Frontal cortex (tissue), 4 donors: ENCODE measurements around the gene NTM. TPM values are rescaled to one million over a fixed set of nuclear protein-coding genes. Genes with fewer than 3 reads are reported as not detected.

Experiments
- DNase-seq, 2 donors: peaks; one replicate each; pipeline ENCODE4 v3.0.0; 2012; ENCODE audit warnings: low spot score in 2 of 2
- FAIRE-seq: peaks from 2 replicates; lab custom pipeline; 2012; peaks lifted over from hg19 to GRCh38; lab: Jason Lieb, UNC
- total RNA-seq: library from RNA; depleted of rRNA; stranded (reverse); fragments of >200 nt; gene quantifications from one replicate; pipeline ENCODE4 v1.2.3, GENCODE V29; 2014
- donor health status: control.
- donor health status: control.
- donor health status: control.

NTM gene
- total RNA-seq, 1 donor from 2014 or later = 119 TPM

GRCh38 chr11:131534611-131535010 lies 164.2 kb downstream of the NTM start:
- no peak for DNase-seq

DNA sequence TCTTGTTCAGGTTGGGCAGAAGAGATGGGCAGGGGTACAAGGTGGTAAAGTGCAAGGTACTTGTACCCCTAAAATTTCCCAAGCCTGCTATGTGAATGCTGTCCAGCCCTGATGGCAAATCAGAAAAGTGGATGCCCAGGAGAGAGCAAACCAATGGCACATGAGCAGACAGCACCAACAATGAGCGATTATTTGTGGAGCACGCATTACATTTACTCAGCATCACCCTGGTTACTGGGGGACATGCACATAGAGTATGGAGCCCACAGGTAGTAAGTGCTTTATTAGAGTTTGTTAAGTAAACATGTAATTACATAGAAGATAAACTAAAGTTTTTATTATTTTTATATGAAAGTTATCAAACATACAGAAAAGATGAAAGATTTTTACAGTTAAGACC lies 165.7 kb downstream of the NTM start:
- no peak for FAIRE-seq
- no peak for DNase-seq

More at GRCh38 chr11:131534611-131535010, 164.2 kb downstream of the NTM start:
- FAIRE-seq = no peak

GRCh38 chr11:131537196-131537595 lies 166.8 kb downstream of the NTM start:
- DNase-seq (no peak), FAIRE-seq (no peak)

DNA sequence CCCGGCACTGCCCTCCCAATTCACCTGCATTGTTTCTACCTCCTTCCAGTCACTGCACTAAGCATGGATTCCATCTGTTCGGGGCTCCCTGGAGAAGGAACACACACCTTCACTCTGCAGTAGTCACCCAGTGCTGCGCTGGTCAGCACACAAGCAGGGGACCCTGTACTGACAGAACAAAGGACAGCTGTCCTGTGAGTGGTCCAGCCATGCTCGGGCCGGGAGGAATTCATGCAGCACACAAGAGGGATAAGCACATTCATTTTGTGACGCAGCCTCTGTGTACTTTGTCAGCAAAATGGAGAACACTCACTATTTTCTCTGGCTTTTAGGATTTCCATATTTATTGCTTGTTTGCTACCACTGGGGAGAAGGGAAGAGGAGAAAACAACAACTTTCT lies 167.3 kb downstream of the NTM start:
- DNase-seq (no peak), FAIRE-seq (no peak)

- no peak for DNase-seq
- no peak for FAIRE-seq
These were observed 167.9 kb downstream of the NTM start for GRCh38 chr11:131538322-131538721.

DNA sequence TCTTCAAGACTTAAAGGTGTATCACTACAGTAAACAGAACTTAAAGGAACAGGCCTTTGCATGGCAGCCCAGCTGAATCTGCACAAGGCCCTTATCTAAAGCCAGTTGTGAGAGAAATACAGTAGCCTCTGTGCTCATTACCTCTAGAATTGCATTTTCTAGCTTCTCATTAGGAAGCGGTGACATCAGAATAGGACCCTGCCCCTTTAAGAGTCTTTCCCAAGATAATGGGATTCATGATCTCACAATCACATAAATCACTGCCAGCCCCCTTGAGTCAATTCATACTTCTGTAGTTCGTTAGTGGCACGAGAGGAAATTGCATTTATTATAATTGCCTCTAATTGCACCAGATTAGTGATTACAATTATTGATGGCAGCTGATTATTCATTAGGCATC lies 170.3 kb downstream of the NTM start:
- no peak for DNase-seq
- FAIRE-seq = no peak

- DNase-seq = no peak
- FAIRE-seq = no peak
These were observed 173.1 kb downstream of the NTM start for GRCh38 chr11:131543389-131544025.

GRCh38 chr11:131544591-131544990 lies 174.2 kb downstream of the NTM start:
- no peak for DNase-seq
- no peak for FAIRE-seq

DNA sequence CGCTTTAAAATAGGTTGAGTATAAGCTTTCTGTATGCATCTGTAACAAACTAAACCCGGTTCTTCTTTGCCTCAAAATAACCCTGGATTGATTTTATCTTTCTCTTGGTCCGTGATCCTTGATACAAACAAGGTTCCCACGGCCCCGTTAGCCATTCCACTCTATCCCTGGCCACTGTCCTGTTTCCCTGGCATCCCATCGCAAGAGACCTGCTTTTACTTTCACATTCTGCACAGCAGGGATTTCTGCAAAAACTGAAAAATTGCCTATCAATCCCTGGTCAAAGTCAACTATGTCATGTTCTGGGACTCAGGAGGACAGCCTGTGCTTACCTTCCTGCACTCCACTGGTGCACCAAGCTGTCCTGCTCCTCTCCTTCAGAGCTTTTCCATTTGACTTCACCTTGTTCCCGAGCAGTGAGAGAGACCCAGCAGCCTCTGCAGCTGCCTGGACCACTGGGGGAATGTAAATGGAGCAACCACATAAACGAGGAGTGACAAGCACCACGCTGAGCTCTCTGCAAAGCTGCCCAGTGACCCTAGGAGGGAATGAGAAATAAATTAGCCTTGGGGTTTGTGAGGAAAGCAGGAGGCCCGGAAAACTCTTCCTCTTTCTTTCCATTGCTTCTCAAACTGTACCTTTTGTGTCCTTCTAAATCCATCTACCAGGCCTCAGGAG lies 175.9 kb downstream of the NTM start:
- DNase-seq (no peak), FAIRE-seq (no peak)

DNA sequence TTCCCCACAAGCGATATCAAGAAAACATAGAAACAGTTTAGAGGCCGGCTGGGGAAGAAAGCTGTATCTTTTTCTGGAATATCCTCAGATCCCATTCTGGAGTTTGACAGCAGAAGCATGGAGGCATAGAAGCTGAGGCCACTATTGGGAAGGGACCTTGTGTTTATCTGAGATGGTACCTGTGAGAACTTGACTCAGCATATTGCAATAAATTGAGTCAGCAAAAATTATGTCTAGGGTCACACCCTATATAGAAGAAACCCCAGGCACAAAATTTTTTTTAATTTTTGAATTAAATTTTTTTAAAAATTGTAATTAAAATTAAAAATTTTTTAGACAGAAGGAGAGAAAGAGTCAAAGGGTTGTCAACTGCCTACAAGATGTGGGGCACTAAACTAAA lies 178.7 kb downstream of the NTM start:
- no peak for DNase-seq
- FAIRE-seq = no peak

DNA sequence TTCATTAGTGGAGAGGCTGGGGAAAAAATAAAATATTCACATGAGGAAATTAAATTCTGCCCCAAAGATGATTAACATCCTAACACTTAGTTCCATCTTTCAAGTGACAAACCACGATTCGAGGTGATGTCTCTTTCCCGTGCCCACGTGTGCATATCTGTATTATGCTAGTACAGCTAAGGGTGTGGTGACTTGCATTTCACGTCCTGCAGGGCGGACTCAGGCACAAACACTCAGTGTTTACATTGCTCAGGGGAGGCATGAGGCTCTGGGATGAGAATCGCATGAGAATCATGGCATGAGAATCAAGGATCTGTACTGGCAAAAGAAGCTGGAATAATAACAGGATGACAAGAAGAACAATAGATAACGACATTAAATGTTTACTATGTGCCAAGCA lies 179.4 kb downstream of the NTM start:
- FAIRE-seq = no peak
- no peak for DNase-seq

GRCh38 chr11:131560287-131560686 lies 189.9 kb downstream of the NTM start:
- no peak for FAIRE-seq
- DNase-seq = no peak

GRCh38 chr11:131561501-131561900 lies 191.1 kb downstream of the NTM start:
- FAIRE-seq = no peak
- no peak for DNase-seq

GRCh38 chr11:131561972-131562371 lies 191.6 kb downstream of the NTM start:
- no peak for FAIRE-seq
- DNase-seq = no peak

GRCh38 chr11:131568318-131568717 lies 197.9 kb downstream of the NTM start:
- FAIRE-seq = no peak
- DNase-seq = no peak

- FAIRE-seq (no peak), DNase-seq (no peak)
These were observed 201.2 kb downstream of the NTM start for GRCh38 chr11:131571571-131571970.

- no peak for FAIRE-seq
- DNase-seq = no peak
These were observed 202.0 kb downstream of the NTM start for GRCh38 chr11:131572423-131572822.

GRCh38 chr11:131579932-131580387 lies 209.5 kb downstream of the NTM start:
- FAIRE-seq (no peak), DNase-seq (no peak)

DNA sequence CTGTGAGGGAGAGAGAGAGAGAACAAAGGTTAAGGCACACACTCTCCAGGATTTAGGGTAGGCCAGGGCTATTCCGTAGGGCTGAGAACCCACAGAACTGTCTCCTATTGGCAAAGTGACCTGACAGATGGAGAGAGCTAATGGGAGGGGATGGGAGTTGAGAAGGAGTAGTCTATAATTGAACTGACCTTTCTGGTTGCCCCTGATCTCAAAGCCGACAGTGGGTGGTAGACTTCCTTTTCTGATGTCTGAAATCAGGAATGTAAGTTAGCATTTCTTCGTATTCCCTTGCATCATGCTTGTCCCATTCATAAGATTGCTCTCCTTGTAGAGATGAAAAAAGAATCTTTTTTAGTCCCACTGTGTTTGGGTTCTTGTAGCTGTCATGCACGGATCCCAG lies 210.1 kb downstream of the NTM start:
- DNase-seq (no peak), FAIRE-seq (no peak)

DNA sequence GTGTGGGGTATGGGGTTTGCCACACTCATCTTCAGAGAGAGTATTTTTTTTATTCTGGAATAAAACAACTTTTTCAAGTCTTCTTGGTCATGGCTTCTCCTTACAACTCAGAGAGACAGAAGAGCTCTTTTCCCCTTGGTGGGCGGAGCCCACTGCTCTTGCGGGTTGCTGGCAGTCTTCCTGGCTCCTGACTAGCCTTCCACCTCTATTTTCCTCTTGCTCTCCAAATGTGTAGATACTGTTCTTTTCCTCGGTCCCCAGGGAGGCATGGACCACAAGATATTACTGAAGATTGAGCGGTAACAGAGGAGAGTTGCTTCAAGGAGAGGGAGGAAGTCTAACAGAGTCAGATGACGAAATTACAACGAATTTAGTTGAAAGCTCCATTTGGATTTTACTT lies 210.6 kb downstream of the NTM start:
- DNase-seq (no peak), FAIRE-seq (no peak)

DNA sequence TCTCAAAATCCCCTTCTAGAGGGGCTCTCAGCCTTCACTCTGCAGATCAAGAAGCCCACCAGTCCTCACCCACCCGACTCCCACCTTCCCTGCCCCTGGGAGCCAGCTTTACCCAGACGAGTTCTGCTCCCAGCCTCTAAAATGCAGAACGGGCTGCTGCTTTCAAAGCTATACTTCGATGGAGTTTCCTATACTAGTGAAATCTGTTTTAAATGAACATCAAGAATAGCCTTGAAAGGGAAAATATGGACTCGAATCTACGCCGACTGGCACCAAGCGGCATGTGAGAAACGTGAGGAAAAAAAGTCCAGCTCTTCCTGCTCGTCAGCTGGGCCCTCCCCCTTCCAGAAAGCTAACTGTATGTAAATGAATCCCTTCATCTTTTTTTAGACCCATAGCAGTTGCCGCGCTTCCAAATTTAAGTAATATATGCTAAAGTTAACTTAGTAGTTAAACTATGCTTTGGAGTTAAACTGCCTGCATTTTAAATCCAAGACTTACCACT lies 211.7 kb downstream of the NTM start:
- FAIRE-seq (no peak), DNase-seq (no peak)

GRCh38 chr11:131583421-131583820 lies 213.0 kb downstream of the NTM start:
- FAIRE-seq = no peak
- no peak for DNase-seq
